Gastrocnemius medialis (tissue), 4 donors: Measurements from ENCODE around the gene B3GLCT. TPM values are rescaled to one million over a fixed set of nuclear protein-coding genes. Genes with fewer than 3 reads are reported as not detected.

Experiments used
- total RNA-seq, 4 donors: library from RNA; depleted of rRNA; stranded (reverse); fragments of >200 nt; gene quantifications; one replicate each; pipeline versions ENCODE4 v1.1.0 to v1.2.3, GENCODE V29; 2016

B3GLCT gene
- total RNA-seq, 4 donors from 2014 or later, result 2.4 to 4.8 (median 3.6) TPM

Other genes starting within 250 kb of the B3GLCT start
- 10 to 100 TPM; 23.0 to 57.7 (median 30.6) TPM for gene HSPH1, start 38.1 kb upstream of the B3GLCT start, total RNA-seq